ENCODE measurements around the gene LRRIQ4. TPM values are rescaled to one million over a fixed set of nuclear protein-coding genes. Genes with fewer than 3 reads are reported as not detected.

Gene LRRIQ4
- total RNA-seq, 2 experiments from 2014 or later: not detected

DNA sequence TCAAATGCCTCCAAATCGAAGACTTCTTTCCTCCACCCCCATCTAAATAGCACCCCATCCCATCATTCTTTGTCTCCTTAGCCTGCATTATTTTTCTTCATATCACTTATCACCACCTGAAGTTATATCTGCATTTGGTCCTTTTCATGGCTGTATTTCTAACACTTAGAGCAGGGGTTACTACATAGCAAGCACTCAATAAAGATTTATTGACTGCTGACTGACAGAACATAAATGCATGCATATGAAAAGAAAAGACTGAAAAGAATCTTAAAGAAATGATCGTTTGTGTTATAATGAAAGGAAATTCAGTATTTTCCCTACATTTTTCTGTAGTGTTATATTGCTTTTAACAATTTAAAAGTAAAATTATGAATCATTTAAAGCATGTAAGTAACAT is 55.7 kb downstream of the LRRIQ4 start:
- H3K9me3 ChIP-seq (ENCODE audit: control insufficient read depth in 1 of 2, insufficient read depth in 1 of 2, low read length in 2 of 2): no peaks in the 10 kb centered on the region
- intact Hi-C loops (cut with DNase I, micrococcal nuclease): loop anchor here in 1 of 2 experiments (10.0 kb wide), 2 partner anchors 316 to 826 kb away; partner anchors contain the start of gene PHC3
- POLR2A ChIA-PET: no interaction called here
- no peak overlapping the region for H3K27ac ChIP-seq (ENCODE audit: low read depth in 1 of 2, low read length in 2 of 2)
- no peaks in the 10 kb centered on the region for H3K36me3 ChIP-seq (ENCODE audit: insufficient read depth, low read length)
- ATAC-seq (ENCODE audit: poor library complexity) (no peak), DNase-seq (no peak)
- Mint-ChIP-seq H3K9me3 (no peaks in the 10 kb centered on the region), H3K4me3 (no peak overlapping the region), H3K27me3 (no peaks in the 10 kb centered on the region), H3K36me3 (ENCODE audit: low read depth) (no peaks in the 10 kb centered on the region), H3K27ac (no peak overlapping the region), H3K4me1 (ENCODE audit: low read depth) (peaks cover 54% of the 10 kb centered on the region)
- H3K4me3 ChIP-seq (ENCODE audit: low read length): no peak overlapping the region
- H3K4me1 ChIP-seq (ENCODE audit: insufficient read depth, low read length): peaks cover 29% of the 10 kb centered on the region
- TF ChIP-seq, protein P1, sequence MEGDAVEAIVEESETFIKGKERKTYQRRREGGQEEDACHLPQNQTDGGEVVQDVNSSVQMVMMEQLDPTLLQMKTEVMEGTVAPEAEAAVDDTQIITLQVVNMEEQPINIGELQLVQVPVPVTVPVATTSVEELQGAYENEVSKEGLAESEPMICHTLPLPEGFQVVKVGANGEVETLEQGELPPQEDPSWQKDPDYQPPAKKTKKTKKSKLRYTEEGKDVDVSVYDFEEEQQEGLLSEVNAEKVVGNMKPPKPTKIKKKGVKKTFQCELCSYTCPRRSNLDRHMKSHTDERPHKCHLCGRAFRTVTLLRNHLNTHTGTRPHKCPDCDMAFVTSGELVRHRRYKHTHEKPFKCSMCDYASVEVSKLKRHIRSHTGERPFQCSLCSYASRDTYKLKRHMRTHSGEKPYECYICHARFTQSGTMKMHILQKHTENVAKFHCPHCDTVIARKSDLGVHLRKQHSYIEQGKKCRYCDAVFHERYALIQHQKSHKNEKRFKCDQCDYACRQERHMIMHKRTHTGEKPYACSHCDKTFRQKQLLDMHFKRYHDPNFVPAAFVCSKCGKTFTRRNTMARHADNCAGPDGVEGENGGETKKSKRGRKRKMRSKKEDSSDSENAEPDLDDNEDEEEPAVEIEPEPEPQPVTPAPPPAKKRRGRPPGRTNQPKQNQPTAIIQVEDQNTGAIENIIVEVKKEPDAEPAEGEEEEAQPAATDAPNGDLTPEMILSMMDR (IDR thresholded peaks at IDR 0.05): no peak
- CTCF ChIA-PET: no interaction called here
- H3K27me3 ChIP-seq (ENCODE audit: control insufficient read depth in 1 of 2, insufficient read depth in 2 of 2, low read length in 2 of 2): no peaks in the 10 kb centered on the region

DNA sequence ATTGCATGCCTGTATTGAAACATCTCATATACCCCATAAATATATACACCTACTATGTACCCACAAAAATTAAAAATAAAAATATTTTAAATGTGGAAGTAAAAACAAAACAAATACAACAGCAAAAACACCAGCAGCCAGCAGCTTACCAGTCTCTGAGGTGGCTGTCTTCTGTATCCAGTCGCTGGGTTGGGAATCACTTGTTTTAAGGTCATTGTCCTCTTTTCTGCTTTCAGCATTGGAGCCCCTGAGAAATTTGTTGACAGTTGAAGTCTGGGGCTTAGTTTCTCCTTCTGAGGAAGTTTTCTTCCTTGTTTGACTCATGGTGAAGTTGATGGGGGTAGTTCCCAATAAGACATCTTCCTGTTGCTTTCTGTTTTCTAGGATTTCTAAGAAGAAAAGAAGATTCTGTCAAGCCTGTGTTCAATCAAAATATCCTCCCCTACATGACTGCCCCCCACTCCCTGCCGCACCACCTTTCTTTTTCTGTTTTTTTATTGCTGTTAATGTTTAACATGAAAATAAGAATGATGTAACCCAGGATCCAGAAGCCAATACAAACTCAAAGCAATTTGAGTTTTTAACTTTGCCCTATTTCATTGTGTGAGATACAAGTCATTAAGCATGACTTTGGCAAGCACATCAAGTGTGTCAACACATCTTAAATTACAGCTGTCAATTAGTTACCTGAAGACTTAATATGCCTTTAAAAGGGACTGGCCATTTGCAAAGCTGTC is 57.0 kb downstream of the LRRIQ4 start, which contains the start of gene LRRC31:
Gene LRRC31, minus strand, starts transcription at position 452 of the 737 bp plus-strand sequence. Its CDS starts 128 bp downstream, at position 324.
- H3K9me3 ChIP-seq (ENCODE audit: control insufficient read depth in 1 of 2, insufficient read depth in 1 of 2, low read length in 2 of 2): no peaks in the 10 kb centered on the region
- no peaks in the 10 kb centered on the region for H3K36me3 Mint-ChIP-seq (ENCODE audit: low read depth)
- intact Hi-C loops (cut with DNase I, micrococcal nuclease): loop anchor here in 1 of 2 experiments (10.0 kb wide), 2 partner anchors 315 to 825 kb away; partner anchors contain the start of gene PHC3
- CTCF ChIA-PET: no interaction called here
- H3K27ac ChIP-seq (ENCODE audit: low read depth in 1 of 2, low read length in 2 of 2): no peak within 1 kb of the TSS
- H3K4me1 ChIP-seq (ENCODE audit: insufficient read depth, low read length): peaks cover 24% of the 10 kb centered on the region
- H3K4me1 Mint-ChIP-seq (ENCODE audit: low read depth): peaks cover 43% of the 10 kb centered on the region
- peak within 1 kb of the TSS; percentile 36 for H3K27ac Mint-ChIP-seq
- no peaks in the 10 kb centered on the region for H3K27me3 ChIP-seq (ENCODE audit: control insufficient read depth in 1 of 2, insufficient read depth in 2 of 2, low read length in 2 of 2)
- H3K9me3 Mint-ChIP-seq: no peaks in the 10 kb centered on the region
- TF ChIP-seq, protein P1 (IDR thresholded peaks at IDR 0.05): no peak
- no peaks in the 10 kb centered on the region for H3K27me3 Mint-ChIP-seq
- H3K4me3 ChIP-seq (ENCODE audit: low read length): no peak within 1 kb of the TSS
- no peak for DNase-seq
- no peak within 1 kb of the TSS for H3K4me3 Mint-ChIP-seq
- POLR2A ChIA-PET: interaction anchor here (1.7 to 3.8 kb wide), 2 partner anchors 11 to 97 kb away, joined by 6 to 22 read pairs; partner anchors contain the start of gene SEC62
- ATAC-seq (ENCODE audit: poor library complexity): no peak
- H3K36me3 ChIP-seq (ENCODE audit: insufficient read depth, low read length): no peaks in the 10 kb centered on the region

DNA sequence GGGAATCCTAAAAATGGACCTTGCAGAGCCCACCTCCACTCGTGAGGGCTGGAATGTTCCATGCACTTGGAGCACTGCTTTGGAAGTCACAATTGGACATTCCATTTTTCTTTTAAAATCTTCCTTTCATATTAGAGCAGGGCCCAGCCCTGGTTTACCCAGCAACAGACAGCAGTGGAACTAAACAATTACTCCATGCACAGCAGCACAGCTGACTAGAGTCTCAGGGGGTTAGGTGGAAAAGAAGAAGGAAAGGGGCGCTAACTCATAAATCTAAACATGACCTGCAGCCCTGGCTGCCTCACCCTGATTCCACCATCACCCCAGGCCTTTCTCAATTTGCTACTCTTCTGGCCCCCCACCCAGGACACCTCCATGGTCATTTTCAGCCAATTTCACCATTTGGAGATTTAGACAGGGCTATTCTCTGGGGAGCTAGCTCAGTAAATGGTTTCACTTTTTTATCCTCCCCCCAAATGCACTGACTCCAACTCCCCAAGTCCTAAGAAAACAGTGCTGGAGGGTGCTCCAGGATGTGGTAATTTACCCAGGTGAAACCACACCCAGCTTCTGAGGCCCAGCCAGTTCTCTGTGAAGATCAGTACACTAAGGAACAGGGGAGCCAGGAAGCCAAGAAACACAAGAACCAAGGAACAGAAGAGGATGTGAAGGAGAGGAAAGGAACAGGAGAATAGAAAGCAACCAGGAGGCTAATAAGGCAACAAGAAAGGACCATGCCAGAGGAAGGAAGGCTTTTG is 58.6 kb downstream of the LRRIQ4 start:
- Mint-ChIP-seq H3K27me3 (no peaks in the 10 kb centered on the region), H3K4me3 (peak overlapping the region; percentile 54), H3K36me3 (ENCODE audit: low read depth) (no peaks in the 10 kb centered on the region), H3K4me1 (ENCODE audit: low read depth) (peaks cover 31% of the 10 kb centered on the region), H3K27ac (peak overlapping the region; percentile 12), H3K9me3 (no peaks in the 10 kb centered on the region)
- peaks cover 11% of the 10 kb centered on the region for H3K4me1 ChIP-seq (ENCODE audit: insufficient read depth, low read length)
- H3K27ac ChIP-seq (ENCODE audit: low read depth in 1 of 2, low read length in 2 of 2): no peak overlapping the region
- DNase-seq (peak in 2 of 14 experiments; percentile 43 to 52), ATAC-seq (ENCODE audit: poor library complexity) (peak; percentile 78)
- TF ChIP-seq, protein P1 (IDR thresholded peaks at IDR 0.05): no peak
- intact Hi-C loops (cut with DNase I, micrococcal nuclease): no loop called here
- H3K4me3 ChIP-seq (ENCODE audit: low read length): no peak overlapping the region
- no peaks in the 10 kb centered on the region for H3K36me3 ChIP-seq (ENCODE audit: insufficient read depth, low read length)
- no peaks in the 10 kb centered on the region for H3K9me3 ChIP-seq (ENCODE audit: control insufficient read depth in 1 of 2, insufficient read depth in 1 of 2, low read length in 2 of 2)
- CTCF ChIA-PET: no interaction called here
- H3K27me3 ChIP-seq (ENCODE audit: control insufficient read depth in 1 of 2, insufficient read depth in 2 of 2, low read length in 2 of 2): no peaks in the 10 kb centered on the region
- POLR2A ChIA-PET: interaction anchor here (1.7 to 3.8 kb wide), 2 partner anchors 10 to 95 kb away, joined by 6 to 22 read pairs; partner anchors contain the start of gene SEC62

Measured in CD4-positive, alpha-beta T cell (primary cell).